ENCODE measurements around the gene CNOT6. TPM values are rescaled to one million over a fixed set of nuclear protein-coding genes. Genes with fewer than 3 reads are reported as not detected.
"Not testable (repeated sequence)": the region's sequence is repeated elsewhere in the genome, so short reads cannot be mapped to it uniquely, and the experiment has no call there.

CNOT6 gene
- 5.7 and 7.6 TPM in 2 replicates for total RNA-seq (2014; rRNA removed; shearing (Covaris generic); ENCODE audit: low replicate concordance)

DNA sequence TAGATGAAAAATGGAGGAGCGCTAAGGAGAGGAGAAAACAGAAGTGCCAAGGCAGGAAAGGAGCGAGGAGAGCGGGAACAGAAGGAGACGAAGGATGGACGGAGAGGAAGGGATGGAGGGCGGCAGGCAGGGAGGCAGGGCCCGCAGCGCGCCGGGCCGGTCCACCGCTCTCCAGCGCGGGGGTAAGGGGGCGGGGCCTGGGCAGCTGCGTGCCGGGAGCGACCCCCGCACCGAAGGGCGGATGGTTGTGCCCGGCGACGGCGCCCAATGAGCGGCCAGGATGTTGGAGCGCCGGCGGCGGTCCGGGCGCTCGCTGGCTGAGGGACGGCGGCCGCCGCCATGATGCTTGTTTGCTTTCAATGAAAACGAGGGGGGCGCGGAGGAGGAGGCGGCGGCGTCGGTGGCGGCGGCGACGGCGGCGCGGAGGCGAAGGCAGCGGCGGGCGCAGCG lies at the start of gene CNOT6:
CNOT6 (plus strand) TSS at position 320 of the 450 bp plus-strand sequence. CDS start 34,898 bp downstream, outside the sequence.
- in situ Hi-C loops (cut with HindIII; ENCODE audit: low pct_unique_long_range_greater_than_20kb, low sequenced_read_pairs), result no loop called here

DNA sequence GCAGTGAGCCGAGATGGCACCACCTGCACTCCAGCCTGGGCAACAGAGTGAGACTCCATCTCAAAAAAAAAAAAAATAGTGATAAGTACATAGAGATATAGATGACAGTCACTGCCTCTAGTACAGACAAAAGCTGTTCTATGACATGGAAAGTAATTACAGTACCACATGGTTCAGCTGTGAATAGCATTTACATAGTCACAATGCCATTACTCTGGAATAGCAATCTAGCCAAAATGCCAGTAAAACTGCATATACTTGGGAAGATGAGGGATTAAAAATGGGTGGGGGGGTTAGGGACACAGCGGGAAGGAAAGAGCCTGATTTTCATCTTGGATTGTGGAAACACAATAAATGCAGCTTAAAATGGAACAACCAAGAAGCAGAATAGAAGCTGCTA lies 39.4 kb upstream of the CNOT6 start:
- in situ Hi-C loops (cut with HindIII; ENCODE audit: low pct_unique_long_range_greater_than_20kb, low sequenced_read_pairs), result no loop called here
- DNase-seq (ENCODE audit: low read depth), result no peak

More for the DNA sequence above, at the start of gene CNOT6:
- DNase-seq (ENCODE audit: low read depth), result peak; percentile 95

DNA sequence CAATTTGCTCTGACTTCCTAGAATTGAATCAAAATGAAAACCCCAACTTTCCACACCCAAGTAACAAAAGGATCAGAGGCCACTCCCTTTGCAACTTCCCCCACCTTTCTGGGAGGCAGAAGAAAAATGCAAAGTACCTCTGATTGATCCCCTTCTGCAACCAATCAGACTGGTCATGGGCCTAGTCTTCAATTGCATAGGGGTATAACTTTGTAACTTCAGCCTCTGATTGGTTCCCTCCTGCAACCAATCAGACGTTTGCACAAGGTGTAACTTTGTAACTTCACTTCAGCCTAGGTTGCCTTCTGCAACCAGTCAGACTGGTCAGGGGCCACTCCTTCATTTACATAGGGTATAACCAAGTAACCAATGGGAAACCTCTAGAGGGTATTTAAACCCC lies 38.3 kb upstream of the CNOT6 start:
- DNase-seq (ENCODE audit: low read depth), result no peak
- in situ Hi-C loops (cut with HindIII; ENCODE audit: low pct_unique_long_range_greater_than_20kb, low sequenced_read_pairs), result no loop called here

DNA sequence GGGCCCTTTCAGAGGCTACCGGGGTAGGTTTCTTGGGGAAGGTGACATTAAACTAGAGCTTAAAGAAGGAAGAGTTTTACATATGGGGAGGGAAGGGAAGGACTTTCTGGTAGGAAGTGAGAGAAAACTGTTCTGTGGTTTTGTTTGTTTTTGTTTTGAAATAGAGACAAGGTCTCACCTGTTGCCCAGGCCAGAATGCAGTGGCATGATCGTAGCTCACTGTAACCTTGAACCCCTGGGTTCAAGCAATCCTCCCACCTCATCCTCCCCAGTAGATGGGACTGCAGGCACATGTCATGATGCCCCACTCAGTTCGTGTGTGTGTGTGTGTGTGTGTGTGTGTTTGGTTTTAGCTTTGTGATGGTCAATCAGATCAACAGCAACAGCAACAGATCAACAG lies 37.4 kb upstream of the CNOT6 start:
- in situ Hi-C loops (cut with HindIII; ENCODE audit: low pct_unique_long_range_greater_than_20kb, low sequenced_read_pairs), result no loop called here
- DNase-seq (ENCODE audit: low read depth), result no peak

DNA sequence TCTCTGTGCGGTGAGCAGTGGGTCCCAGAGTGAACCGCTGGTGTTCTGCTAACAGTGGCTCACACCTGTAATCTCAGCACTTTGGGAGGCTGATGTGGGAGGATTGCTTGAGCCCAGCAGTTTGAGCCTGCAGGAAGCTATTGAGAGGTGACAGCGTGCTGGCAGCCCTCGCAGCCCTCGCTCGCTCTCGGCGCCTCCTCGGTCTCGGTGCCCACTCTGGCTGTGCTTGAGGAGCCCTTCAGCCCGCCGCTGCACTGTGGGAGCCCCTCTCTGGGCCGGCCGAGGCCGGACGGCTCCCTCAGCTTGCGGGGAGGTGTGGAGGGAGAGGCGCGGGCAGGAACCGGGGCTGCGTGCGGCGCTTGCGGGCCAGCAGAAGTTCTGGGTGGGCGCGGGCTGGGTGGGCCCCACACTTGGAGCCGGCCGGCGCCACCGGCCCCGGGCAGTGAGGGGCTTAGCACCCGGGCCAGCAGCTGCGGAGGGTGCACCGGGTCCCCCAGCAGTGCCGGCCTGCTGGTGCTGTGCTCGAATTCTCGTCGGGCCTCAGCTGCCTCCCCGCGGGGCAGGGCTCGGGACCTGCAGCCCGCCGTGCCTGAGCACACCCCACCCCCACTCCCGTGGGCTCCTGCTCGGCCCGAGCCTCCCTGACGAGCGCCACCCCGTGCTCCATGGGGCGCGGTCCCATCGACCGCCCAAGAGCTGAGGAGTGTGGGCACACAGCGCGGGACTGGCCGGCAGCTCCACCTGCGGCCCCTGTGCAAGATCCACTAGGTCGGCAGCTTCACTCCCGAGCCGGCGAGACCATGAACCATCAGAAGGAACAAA lies 35.1 kb upstream of the CNOT6 start:
- in situ Hi-C loops (cut with HindIII; ENCODE audit: low pct_unique_long_range_greater_than_20kb, low sequenced_read_pairs); DNase-seq (ENCODE audit: low read depth): not testable (repeated sequence)

DNA sequence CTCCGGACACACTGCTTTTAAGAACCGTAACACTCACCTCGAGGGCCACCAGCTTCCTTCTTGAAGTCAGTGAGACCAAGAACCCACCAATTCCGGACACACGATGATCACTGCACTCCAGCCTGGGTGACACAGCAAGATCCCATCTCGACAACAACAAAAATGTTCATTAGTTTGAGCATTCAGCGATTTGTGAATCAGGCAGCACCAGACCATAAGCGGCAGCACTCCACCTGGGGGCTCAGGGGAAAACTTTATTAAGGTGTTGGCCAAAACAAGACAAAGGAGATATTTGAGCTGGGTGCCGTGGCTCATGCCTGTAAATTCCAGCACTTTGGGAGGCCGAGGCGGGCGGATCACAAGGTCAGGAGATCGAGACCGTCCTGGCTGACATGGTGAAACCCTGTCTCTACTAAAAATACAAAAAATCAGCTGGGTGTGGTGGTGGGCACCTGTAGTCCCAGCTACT lies 34.5 kb upstream of the CNOT6 start:
- in situ Hi-C loops (cut with HindIII; ENCODE audit: low pct_unique_long_range_greater_than_20kb, low sequenced_read_pairs); DNase-seq (ENCODE audit: low read depth): not testable (repeated sequence)

DNA sequence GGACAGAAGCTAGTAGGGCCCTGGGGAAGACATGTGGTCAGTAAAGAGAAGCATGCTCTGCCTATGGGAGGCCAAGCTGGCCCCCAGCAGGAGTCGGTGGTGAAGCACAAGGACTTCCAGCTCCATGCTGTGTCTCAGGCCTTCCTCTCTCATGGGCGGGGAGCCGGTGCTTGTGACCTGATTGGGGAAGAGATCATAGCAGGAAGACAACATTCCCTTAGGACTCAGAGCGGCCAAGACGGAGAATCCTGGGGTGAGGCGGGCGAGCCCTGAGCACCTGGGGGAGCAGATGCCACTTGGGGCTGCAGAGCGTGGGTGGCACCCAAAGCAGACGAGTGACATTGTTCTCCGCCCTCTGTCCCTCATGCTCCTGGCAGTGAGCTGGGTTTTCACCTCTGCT lies 33.3 kb upstream of the CNOT6 start:
- in situ Hi-C loops (cut with HindIII; ENCODE audit: low pct_unique_long_range_greater_than_20kb, low sequenced_read_pairs), result no loop called here
- no peak for DNase-seq (ENCODE audit: low read depth)

DNA sequence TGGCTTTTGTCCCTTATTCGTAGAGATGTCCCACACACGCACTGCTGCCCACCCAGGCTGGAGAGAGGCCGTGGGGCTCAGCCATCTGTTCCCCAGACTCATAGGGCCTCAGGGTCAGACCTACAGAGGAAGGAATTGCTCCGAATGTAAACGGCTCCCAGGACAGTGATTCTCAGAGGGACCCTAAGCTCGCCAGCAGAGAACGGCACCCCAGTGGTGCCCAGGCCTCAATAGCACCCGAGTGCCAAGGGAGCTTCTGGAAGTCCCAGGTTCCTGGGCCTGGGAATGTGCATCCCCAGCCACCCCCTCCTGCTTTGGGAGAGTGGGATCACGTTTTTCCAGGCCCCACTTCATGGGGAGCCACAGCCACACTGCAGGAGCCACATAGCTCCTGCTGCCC lies 32.9 kb upstream of the CNOT6 start:
- no peak for DNase-seq (ENCODE audit: low read depth)
- in situ Hi-C loops (cut with HindIII; ENCODE audit: low pct_unique_long_range_greater_than_20kb, low sequenced_read_pairs), result no loop called here

DNA sequence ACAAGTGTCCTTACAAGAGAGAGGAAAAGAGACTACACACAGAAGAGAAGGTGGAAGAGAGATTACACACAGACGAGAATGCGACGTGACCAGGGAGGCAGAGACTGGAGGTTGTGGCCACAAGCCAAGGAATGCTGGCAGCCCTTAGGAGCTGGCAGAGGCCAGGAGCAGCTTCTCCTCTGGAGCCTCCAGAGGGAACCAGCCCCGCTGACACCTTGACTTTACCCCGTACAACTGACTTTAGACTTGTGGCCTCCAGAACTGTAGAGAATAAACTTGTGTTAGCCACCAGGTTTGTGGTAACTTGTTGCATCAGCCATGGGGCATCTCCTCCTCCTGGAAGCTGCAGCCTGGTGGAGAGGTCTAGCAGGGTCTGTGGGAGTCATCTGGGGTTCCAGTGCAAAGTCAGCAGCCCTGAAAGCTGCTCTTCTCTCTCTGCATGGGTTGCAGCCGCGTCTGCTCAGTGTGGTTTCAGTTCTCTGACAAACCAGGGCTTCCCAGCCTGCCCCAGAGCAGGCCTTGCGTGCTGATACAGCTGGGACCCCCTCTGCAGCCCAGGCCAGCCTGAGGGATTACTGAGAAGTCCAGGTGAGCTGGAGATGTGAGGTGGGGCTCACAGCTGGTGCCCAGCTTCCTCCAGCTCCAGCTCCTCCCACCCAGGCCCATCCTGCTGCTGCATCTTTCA lies 30.8 kb upstream of the CNOT6 start:
- in situ Hi-C loops (cut with HindIII; ENCODE audit: low pct_unique_long_range_greater_than_20kb, low sequenced_read_pairs), result no loop called here
- no peak for DNase-seq (ENCODE audit: low read depth)

DNA sequence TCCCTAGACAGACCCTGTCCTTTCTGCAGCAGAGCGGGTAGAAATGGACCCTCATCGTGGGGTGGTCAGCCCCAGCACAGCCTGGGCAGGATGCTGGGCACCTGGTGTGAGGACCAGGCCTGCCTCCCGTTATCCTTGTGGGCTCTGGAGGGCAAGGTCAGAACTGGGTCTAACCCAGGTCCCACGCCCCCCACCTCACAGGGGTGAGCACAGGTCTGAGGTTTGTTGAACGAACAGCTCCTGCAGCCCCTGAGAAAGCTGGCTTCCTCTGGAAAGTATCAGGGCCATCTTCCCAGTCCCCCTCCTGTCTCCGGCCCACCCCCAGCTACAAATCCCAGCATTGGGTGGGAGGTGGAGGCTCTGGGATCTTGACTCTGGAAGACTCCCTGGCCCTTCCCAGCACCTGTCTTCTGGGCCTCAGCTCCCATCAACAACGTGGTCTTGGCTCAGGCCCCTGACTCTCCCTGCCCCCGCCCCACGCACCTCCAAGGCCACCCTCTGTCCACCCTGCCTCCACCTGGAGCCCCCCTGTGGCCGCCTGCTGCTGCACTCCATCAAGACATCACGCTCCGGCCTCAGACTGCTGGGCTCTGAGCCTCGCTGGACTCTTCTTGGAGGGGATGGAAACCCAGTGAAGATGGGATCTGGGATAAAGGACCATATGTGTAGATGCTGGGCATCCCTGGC lies 30.1 kb upstream of the CNOT6 start:
- in situ Hi-C loops (cut with HindIII; ENCODE audit: low pct_unique_long_range_greater_than_20kb, low sequenced_read_pairs), result no loop called here
- DNase-seq (ENCODE audit: low read depth), result no peak

DNA sequence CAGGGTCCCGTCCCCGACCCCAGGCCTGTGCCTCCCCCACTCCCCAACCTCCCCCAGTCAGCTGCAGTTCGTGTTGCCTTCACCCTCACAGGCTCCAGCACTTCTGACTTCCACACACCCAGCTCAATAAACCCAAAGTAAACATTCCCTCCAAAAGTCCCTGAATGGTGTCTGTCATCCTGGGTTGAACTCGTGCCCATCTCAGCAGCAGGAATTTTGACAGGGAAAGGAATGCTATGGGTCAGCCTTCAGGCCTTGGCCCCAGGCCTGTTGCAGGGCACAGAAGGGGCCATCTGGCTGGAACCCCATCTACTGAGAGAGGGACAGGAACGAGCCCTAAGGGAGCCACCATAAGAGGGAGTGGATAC lies 29.6 kb upstream of the CNOT6 start:
- no peak for DNase-seq (ENCODE audit: low read depth)
- in situ Hi-C loops (cut with HindIII; ENCODE audit: low pct_unique_long_range_greater_than_20kb, low sequenced_read_pairs), result no loop called here

DNA sequence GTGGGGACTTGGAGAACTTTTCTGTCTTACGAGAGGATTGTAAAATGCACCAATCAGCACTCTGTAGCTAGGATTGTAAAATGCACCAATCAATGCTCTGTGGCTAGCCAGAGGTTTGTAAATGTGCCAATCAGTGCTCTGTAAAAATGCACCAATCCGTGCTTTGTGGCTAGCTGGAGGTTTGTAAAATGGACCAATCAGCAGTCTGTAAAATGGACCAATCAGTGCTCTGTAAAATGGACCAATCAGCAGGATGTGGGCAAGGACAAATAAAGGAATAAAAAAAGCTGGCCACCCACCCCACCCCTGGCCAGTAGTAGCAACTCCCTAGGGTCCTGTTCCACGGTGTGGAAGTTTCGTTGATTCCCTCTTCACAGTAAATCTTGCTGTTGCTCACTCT lies 29.1 kb upstream of the CNOT6 start:
- DNase-seq (ENCODE audit: low read depth); in situ Hi-C loops (cut with HindIII; ENCODE audit: low pct_unique_long_range_greater_than_20kb, low sequenced_read_pairs): not testable (repeated sequence)

DNA sequence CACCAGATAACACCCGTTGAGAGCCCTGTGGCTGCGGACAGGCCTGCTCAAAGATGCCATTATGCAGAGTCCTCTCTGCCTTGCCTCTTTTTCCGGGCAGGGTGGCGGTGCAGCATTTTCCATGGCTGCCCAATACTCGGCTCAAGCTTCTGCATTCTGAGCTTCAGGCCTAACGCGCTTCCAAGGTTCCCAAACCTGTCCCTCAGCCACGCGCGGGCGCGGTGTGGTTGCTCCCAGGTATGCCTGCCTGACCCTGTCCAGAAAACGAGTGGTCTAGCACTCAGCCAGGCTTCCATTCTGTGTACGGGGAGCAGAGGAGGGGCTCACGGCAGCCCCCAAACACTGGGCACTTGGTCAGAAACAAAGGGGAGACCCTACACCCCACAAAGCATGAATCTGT lies 27.9 kb upstream of the CNOT6 start:
- DNase-seq (ENCODE audit: low read depth), result no peak
- in situ Hi-C loops (cut with HindIII; ENCODE audit: low pct_unique_long_range_greater_than_20kb, low sequenced_read_pairs), result no loop called here

DNA sequence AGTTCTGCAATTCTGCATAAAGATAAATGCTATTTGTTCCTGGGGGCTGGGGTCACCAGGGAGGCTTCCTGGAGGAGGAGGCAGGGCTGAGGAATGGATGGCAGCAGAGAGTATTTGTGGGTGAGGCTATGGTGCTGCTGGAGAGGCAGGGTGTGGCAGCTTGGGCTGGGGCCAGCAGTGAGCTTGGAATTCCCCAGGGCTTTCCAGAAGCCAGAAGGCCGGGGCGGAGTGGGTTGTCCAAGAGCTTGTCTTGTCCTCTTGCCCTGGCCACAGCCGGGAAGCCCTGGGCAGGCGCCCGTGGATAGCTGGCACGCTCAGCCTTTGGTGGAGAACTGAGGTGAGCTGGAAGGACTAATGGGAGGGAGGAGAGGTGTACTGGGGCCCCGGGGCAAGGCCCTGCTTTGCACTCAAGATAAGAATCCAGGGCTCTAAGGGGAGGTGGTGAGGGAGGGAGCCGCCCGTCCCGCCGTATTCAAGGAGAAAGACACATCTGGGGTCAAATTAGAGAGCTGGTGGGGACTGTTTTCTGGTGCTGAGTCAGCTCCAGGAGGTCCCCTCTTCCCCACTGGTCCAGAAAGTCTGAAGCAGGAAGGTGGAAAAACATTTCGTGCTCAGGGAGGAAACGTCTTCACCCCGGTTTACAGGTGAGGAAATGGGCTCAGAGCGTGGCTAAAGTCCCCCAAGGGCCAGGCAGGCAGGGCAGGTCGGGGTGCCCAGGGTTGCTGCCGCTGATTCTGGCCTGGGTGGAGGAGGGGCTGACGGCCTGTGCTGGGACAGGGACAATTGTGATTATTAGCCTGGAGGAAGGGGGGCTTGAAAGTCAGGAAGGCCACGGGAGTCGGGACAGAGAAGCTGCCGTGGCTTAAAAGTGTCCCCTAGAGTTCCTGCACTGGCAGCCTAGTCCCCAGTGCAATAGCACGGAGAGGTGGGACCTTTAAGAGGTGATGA lies 26.9 kb upstream of the CNOT6 start:
- in situ Hi-C loops (cut with HindIII; ENCODE audit: low pct_unique_long_range_greater_than_20kb, low sequenced_read_pairs), result no loop called here
- DNase-seq (ENCODE audit: low read depth), result peak; percentile 47

DNA sequence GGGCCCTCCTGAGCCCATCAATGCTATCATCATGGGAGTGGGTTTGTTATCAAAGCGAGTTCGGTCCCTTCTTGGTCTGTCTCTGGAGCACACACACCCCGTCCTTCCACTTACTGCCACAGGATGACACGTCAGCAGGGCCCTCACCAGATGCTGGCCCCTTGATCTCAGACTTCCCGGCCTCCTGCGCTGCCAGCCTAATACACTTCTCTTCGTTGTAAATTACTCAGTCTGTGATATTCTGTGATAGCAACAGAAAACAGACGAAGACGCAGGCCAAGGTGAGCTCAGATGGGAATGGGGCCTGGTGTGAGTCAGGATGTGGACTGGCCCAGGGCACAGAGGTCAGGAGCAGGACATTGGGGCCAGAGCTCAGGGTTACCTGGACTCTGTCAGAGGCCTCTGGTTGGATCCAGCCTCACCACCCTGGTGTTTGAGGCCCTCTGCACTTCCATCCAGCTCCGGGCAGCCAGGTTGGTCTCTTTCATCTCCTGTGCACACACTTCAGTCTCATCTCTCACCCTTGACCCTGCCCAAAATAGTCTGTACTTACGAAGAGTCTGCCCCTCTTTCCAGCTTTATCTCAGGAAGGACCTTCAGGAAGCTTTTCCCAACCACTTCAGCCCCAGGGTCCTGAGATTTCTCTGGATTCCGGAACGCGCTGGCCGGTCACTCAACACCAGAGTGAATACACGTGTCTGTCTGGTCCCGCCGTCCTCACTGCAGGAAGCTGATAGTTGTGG lies 26.0 kb upstream of the CNOT6 start:
- DNase-seq (ENCODE audit: low read depth), result no peak
- in situ Hi-C loops (cut with HindIII; ENCODE audit: low pct_unique_long_range_greater_than_20kb, low sequenced_read_pairs), result no loop called here

DNA sequence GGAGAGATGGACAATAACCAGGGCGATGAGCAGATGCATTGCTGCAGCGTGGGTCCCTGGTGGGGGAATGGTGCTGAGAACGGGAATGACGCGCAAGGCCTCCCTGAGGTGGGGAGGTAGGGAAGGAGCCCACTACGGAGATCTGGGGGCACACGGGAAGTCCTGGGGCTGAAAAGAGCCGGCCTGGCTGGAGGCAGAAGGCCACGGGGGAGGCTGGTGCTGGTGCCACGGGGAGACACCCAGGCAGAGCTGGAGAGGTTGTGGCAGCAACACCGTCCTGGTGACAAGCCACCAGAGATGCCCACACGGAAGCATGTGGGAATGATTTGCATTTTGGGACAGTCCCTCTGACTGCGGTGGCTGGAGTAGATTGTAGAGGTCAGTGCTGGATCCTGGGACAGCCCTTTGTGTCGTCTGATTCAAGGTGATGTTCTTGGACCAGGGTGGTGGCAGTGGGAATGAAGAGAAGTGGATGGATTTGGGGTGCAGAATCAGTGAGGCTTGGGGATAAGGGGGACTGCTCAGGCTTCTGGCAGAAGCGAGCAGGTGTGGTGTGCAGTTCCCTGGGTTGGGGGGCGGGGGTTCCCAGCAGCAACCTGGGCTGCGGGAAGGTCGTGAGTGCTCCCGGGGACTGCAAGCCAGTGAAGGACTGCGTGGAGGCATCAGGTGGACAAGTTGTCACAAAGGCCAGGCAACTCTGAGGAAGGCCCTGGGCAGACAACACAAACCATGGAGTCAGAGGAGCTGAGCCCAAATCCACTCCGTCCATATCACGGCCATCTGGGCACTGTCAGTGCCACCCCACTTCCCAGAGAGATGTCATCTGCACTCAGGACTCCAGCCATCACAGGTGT lies 25.2 kb upstream of the CNOT6 start:
- DNase-seq (ENCODE audit: low read depth), result no peak
- in situ Hi-C loops (cut with HindIII; ENCODE audit: low pct_unique_long_range_greater_than_20kb, low sequenced_read_pairs), result no loop called here

DNA sequence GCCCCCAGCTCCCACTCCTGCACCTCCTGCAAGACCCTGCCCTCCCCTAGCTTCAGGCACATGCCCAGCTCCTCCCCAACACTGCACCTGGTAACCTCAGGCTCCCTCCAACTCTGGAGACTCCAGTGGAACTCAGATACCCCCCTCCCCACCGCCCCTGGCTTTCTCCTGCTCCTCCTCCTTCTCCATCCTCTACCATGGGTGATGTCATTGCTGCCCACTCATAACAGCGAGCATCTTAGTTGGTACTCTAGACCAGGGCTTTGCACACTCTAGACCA lies 24.7 kb upstream of the CNOT6 start:
- no peak for DNase-seq (ENCODE audit: low read depth)
- in situ Hi-C loops (cut with HindIII; ENCODE audit: low pct_unique_long_range_greater_than_20kb, low sequenced_read_pairs), result no loop called here

All from Caki2 (cell line).